Prostate gland (tissue), 2 donors: ENCODE data around the gene KLHDC3. TPM values are rescaled to one million over a fixed set of nuclear protein-coding genes. Genes with fewer than 3 reads are reported as not detected.
A peak's percentile ranks its signal among the peaks of the same experiment; 100 is the strongest.

Source experiments
- DNase-seq: peaks from one replicate; pipeline ENCODE4 v3.0.0-alpha.2; 2019; ENCODE audit warnings: low spot score
- H3K27ac ChIP-seq, 2 donors: fragments of 200-600 bp; sonication (generic); 2 replicates each; pipeline ENCODE4 v1.5.1; 2017 to 2019
- H3K27me3 ChIP-seq: fragments of 200-600 bp; sonication (generic); replicated peaks from 2 replicates; pipeline ENCODE4 v1.5.1; 2019; ENCODE audit not compliant: insufficient read depth
- H3K36me3 ChIP-seq, 2 donors: fragments of 200-600 bp; sonication (generic); 1 replicate in 1 of 2; 2 replicates in 1 of 2; pipeline versions ENCODE4 v1.5.1 to v1.8.1; 2017 to 2019
- H3K4me1 ChIP-seq: fragments of 200-600 bp; sonication (generic); replicated peaks from 2 replicates; pipeline ENCODE4 v1.5.1; 2019
- H3K4me3 ChIP-seq, 2 donors: fragments of 200-600 bp; sonication (generic); 2 replicates each; pipeline ENCODE4 v1.5.1; 2017 to 2019
- H3K9me3 ChIP-seq: fragments of 200-600 bp; sonication (generic); 2 replicates; pipeline ENCODE4 v1.5.1; 2017
- POLR2A ChIP-seq: fragments of 450-650 bp; IDR thresholded peaks from one replicate; pipeline ENCODE4 v1.6.1; 2016; ENCODE audit warnings: antibody characterized with exemption, mild to moderate bottlenecking
- POLR2AphosphoS5 ChIP-seq: sonication (generic); formaldehyde crosslinking; IDR thresholded peaks from one replicate; pipeline ENCODE4 v1.6.1; 2017; ENCODE audit warnings: antibody characterized with exemption
- WGBS: methylation state at CpG from one replicate; pipeline ENCODE4 v1.1.5; 2018; 5-methylcytosine and 5-hydroxymethylcytosine counted together
- intact Hi-C: fragments of 100-400 bp; cut with DNase I; formaldehyde crosslinking; loops from one replicate; pipeline ENCODE4 v1.14.2; 2022
- total RNA-seq, 2 donors: library from RNA; depleted of rRNA; stranded (reverse); fragments of >200 nt; gene quantifications; one replicate each; pipeline ENCODE4 v1.1.0, GENCODE V29; 2016
- TF ChIP-seq, protein P1 (sequence below), 4 experiments: fragments of 200-600 bp in 2 of 4; fragments of 450-650 bp in 2 of 4; sonication (generic) in 2 of 4; IDR thresholded peaks; 1 replicate in 3 of 4; 2 replicates in 1 of 4; pipeline ENCODE4 v1.5.1; 2016 to 2019; ENCODE audit warnings: antibody characterized with exemption in 4 of 4, mild to moderate bottlenecking in 2 of 4, moderate library complexity in 2 of 4

Gene KLHDC3
- total RNA-seq, 2 donors from 2014 or later = 138 to 148 TPM

DNA sequence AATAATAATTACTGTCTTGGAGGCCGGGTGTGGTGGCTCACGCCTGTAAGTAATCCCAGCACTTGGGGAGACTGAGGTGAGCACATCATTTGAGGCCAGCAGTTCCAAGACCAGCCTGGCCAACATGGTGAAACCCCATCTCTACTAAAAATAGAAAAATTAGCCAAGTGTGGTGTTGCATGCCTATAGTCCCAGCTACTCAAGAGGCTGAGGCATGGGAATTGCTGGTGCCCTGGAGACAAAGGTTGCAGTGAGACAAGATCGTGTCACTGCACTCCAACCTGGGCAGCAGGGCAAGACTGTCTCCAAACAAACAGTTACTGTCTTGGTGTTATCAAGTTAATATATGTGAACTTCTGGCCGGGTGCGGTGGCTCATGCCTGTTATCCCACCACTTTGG, 12.3 kb downstream of the KLHDC3 start:
- Histone ChIP-seq H3K27ac (no peak overlapping the region), H3K4me1 (no peaks in the 10 kb centered on the region), H3K4me3 (no peak overlapping the region), H3K36me3 (peaks cover 7 to 48% of the 10 kb centered on the region in 2 donors), H3K27me3 (no peaks in the 10 kb centered on the region), H3K9me3 (no peaks in the 10 kb centered on the region)
- WGBS = 95% methylated on average over 5 of the region's 5 CpGs
- intact Hi-C loops = no loop called here
- no peak for DNase-seq
- TF ChIP-seq POLR2A (no peak), POLR2AphosphoS5 (no peak)
- TF ChIP-seq, protein P1, sequence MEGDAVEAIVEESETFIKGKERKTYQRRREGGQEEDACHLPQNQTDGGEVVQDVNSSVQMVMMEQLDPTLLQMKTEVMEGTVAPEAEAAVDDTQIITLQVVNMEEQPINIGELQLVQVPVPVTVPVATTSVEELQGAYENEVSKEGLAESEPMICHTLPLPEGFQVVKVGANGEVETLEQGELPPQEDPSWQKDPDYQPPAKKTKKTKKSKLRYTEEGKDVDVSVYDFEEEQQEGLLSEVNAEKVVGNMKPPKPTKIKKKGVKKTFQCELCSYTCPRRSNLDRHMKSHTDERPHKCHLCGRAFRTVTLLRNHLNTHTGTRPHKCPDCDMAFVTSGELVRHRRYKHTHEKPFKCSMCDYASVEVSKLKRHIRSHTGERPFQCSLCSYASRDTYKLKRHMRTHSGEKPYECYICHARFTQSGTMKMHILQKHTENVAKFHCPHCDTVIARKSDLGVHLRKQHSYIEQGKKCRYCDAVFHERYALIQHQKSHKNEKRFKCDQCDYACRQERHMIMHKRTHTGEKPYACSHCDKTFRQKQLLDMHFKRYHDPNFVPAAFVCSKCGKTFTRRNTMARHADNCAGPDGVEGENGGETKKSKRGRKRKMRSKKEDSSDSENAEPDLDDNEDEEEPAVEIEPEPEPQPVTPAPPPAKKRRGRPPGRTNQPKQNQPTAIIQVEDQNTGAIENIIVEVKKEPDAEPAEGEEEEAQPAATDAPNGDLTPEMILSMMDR (IDR thresholded peaks at IDR 0.05) = no peak

DNA sequence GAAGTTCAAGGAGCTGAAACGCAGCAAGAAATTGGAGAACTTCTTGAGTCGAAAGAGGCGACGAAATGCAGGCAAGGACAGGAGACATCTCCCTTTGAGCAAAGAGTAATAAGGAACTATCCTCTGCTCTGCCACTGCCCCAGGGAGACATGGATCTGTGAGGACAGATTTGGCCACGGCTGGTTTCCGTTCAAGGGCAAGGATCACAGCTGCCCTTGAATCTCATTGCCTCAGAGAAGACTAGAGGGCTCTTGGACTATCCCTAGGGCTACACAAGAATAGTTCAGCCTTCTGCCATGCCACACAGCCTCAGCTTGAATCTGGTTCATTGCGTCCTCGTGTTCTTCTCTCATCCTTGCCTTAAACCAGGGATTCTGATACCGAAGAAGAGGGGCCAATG, 15.1 kb downstream of the KLHDC3 start:
- no peak overlapping the region for H3K4me3 ChIP-seq
- no peak overlapping the region for H3K27ac ChIP-seq
- DNase-seq = no peak
- H3K27me3 ChIP-seq = no peaks in the 10 kb centered on the region
- H3K9me3 ChIP-seq = no peaks in the 10 kb centered on the region
- H3K4me1 ChIP-seq = no peaks in the 10 kb centered on the region
- 87% methylated on average over 9 of the region's 9 CpGs for WGBS
- intact Hi-C loops = no loop called here
- TF ChIP-seq POLR2AphosphoS5 = no peak
- TF ChIP-seq, protein P1 (IDR thresholded peaks at IDR 0.05) = no peak
- H3K36me3 ChIP-seq = peaks cover 7 to 48% of the 10 kb centered on the region in 2 donors

DNA sequence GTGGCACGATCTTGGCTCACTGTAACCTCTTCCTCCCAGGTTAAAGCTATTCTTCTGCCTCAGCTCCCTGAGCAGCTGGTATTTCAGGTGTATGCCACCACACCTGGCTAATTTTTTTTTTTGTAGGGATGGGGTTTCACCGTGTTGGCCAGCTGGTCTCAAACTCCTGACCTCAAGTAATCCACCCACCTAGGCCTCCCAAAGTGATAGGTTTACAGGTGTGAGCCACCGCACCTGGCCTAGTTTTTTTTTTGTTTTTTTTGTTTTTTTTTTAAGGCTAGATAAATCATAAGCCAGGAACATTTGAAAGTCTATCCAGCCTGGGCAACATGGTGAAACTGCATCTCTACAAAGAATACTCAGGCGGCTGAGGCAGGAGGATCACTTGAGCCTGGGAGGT, 18.3 kb downstream of the KLHDC3 start:
- DNase-seq = no peak
- H3K9me3 ChIP-seq = no peaks in the 10 kb centered on the region
- H3K4me1 ChIP-seq = no peaks in the 10 kb centered on the region
- no peaks in the 10 kb centered on the region for H3K27me3 ChIP-seq
- peaks cover 7 to 27% of the 10 kb centered on the region in 2 donors for H3K36me3 ChIP-seq
- WGBS = 86% methylated on average over 4 of the region's 4 CpGs
- no peak overlapping the region for H3K4me3 ChIP-seq
- H3K27ac ChIP-seq = no peak overlapping the region
- intact Hi-C loops = no loop called here
- TF ChIP-seq POLR2AphosphoS5 = no peak
- no peak for TF ChIP-seq POLR2A
- TF ChIP-seq, protein P1 (IDR thresholded peaks at IDR 0.05) = no peak

DNA sequence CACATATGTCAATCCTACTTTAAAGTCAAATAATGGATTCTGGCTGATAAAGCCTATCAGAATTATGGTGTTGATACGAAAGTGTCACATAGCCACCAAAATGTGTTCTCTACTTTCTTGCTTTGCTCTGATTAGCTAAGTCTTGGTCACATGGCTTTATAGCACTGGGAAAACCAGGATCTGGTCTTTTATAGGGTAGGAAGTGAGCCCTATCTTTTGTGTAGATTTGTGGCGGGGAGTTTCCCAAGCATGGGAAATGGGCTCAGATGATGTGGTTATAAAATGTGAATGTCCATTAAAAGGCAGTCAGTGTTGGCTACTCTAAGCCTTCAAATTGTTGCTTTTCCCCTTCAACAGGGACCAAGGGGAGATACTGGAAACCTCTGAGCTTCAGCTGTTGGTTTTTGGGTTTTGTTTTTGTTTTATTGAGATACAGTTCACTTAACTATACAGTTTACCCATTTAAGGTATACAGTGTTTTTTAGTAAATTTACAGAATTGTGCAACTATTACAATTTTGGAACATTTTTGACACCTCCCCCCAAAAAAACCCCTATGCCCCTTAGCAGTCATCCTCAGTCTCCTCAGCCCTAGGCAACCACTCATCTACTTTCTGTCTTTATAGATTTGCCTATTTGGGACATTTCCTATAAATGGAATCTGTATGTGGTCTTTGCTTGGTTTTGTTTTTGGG, 19.6 kb downstream of the KLHDC3 start:
- no peak for DNase-seq
- Histone ChIP-seq H3K36me3 (peaks cover 2 to 14% of the 10 kb centered on the region in 2 donors), H3K27ac (no peak overlapping the region), H3K4me3 (no peak overlapping the region), H3K4me1 (no peaks in the 10 kb centered on the region), H3K9me3 (no peaks in the 10 kb centered on the region), H3K27me3 (no peaks in the 10 kb centered on the region)
- TF ChIP-seq POLR2AphosphoS5 (peak; percentile 32), POLR2A (no peak)
- 79% methylated on average over 2 of the region's 2 CpGs for WGBS
- intact Hi-C loops = no loop called here

DNA sequence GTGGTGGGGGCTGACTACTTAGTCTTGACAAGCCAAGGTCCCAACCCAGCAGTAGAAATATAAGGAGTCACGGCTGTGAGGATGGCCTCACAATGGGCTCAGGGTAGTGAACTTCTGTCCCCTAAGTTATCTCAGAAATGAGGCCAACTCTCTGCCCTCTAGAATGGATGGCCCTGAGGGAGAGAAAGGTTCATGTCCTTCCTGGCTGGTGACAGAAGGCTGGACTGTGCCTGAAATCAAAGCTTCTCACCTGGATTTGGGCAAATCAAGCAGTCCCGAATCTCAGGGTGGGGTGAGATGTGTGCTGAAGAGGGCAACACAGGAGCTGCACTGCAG, 20.1 kb downstream of the KLHDC3 start:
- WGBS = 85% methylated on average over 2 of the region's 2 CpGs
- TF ChIP-seq, protein P1 (IDR thresholded peaks at IDR 0.05) = no peak
- TF ChIP-seq POLR2AphosphoS5 = no peak
- TF ChIP-seq POLR2A = no peak
- no peak overlapping the region for H3K4me3 ChIP-seq
- H3K4me1 ChIP-seq = no peaks in the 10 kb centered on the region
- no peak overlapping the region for H3K27ac ChIP-seq
- peaks cover 6 to 9% of the 10 kb centered on the region in 2 donors for H3K36me3 ChIP-seq
- intact Hi-C loops = no loop called here
- no peak for DNase-seq
- no peaks in the 10 kb centered on the region for H3K9me3 ChIP-seq
- H3K27me3 ChIP-seq = no peaks in the 10 kb centered on the region
